DND-41 (cell line): Measurements from ENCODE around the gene TMX1.

ENCODE experiments used
- EZH2 ChIP-seq: IDR thresholded peaks from 3 replicates; pipeline ENCODE4 v1.6.1; 2012; ENCODE audit warnings: borderline replicate concordance, low read depth, mild to moderate bottlenecking, moderate library complexity, low read length, inconsistent platforms; ENCODE audit not compliant: severe bottlenecking
- TF ChIP-seq, protein P1 (sequence below): IDR thresholded peaks from 2 replicates; pipeline ENCODE4 v1.5.1; 2012; ENCODE audit warnings: borderline replicate concordance, low read length, moderate library complexity, mild to moderate bottlenecking; ENCODE audit not compliant: poor library complexity, severe bottlenecking; ENCODE audit errors: extremely low read depth

- TF ChIP-seq, protein P1, sequence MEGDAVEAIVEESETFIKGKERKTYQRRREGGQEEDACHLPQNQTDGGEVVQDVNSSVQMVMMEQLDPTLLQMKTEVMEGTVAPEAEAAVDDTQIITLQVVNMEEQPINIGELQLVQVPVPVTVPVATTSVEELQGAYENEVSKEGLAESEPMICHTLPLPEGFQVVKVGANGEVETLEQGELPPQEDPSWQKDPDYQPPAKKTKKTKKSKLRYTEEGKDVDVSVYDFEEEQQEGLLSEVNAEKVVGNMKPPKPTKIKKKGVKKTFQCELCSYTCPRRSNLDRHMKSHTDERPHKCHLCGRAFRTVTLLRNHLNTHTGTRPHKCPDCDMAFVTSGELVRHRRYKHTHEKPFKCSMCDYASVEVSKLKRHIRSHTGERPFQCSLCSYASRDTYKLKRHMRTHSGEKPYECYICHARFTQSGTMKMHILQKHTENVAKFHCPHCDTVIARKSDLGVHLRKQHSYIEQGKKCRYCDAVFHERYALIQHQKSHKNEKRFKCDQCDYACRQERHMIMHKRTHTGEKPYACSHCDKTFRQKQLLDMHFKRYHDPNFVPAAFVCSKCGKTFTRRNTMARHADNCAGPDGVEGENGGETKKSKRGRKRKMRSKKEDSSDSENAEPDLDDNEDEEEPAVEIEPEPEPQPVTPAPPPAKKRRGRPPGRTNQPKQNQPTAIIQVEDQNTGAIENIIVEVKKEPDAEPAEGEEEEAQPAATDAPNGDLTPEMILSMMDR, result no peak
- TF ChIP-seq EZH2, result no peak
These were observed 6.0 kb downstream of the TMX1 start for GRCh38 chr14:51246032-51246431.
